GM13976 (cell line): ENCODE measurements around the gene CD34.

ENCODE experiments used
- DNase-seq: peaks from one replicate; pipeline ENCODE4 v3.0.0; 2012; ENCODE audit warnings: low spot score
- CTCF ChIP-seq: IDR thresholded peaks from 2 replicates; pipeline ENCODE4 v1.5.1; 2012; ENCODE audit warnings: borderline replicate concordance, mild to moderate bottlenecking; ENCODE audit not compliant: insufficient read depth; ENCODE audit errors: extremely low read depth, missing control alignments, control extremely low read depth
- in situ Hi-C: fragments of 300-500 bp; cut with MboI; formaldehyde crosslinking; loops from one replicate; pipeline ENCODE4 v1.12.0; 2022; ENCODE audit warnings: low sequenced_read_pairs, mixed read lengths, inconsistent platforms; ENCODE audit not compliant: unreplicated experiment

CD34 gene

GRCh38 chr1:207833956-207834660, 76.8 kb downstream of the CD34 start:
- TF ChIP-seq CTCF: no peak
- in situ Hi-C loops: loop anchor here (5.0 kb wide), 1 partner anchor 33 kb away; no protein-coding TSS in a partner anchor
- no peak for DNase-seq

- no peak for DNase-seq
- no peak for TF ChIP-seq CTCF
- in situ Hi-C loops: loop anchor here (5.0 kb wide), 1 partner anchor 34 kb away; no protein-coding TSS in a partner anchor
These were observed 77.5 kb downstream of the CD34 start for GRCh38 chr1:207833381-207833780.

- in situ Hi-C loops: loop anchor here (5.0 kb wide), 1 partner anchor 35 kb away; no protein-coding TSS in a partner anchor
- TF ChIP-seq CTCF: no peak
- no peak for DNase-seq
These were observed 78.1 kb downstream of the CD34 start for GRCh38 chr1:207832796-207833195.

- TF ChIP-seq CTCF: no peak
- peak; percentile 79 for DNase-seq
- in situ Hi-C loops: loop anchor here (5.0 kb wide), 1 partner anchor 36 kb away; no protein-coding TSS in a partner anchor
These were observed 79.2 kb downstream of the CD34 start for GRCh38 chr1:207831517-207832327.
